ENCODE results near the gene PCDHGA10.
"Not testable (repeated sequence)": the region's sequence is repeated elsewhere in the genome, so short reads cannot be mapped to it uniquely, and the experiment has no call there.

PCDHGA10 gene

GRCh38 chr5:141397756-141398551, 14.8 kb upstream of the PCDHGA10 start, which contains the start of gene PCDHGB5:
TSS of gene PCDHGB5 (plus strand) at chr5:141397947. CDS start at chr5:141398128, 181 bp downstream.
- peak; percentile 82 for TF ChIP-seq CTCF (conservative IDR thresholded peaks at IDR 0.05)

GRCh38 chr5:141398608-141399007, 14.2 kb upstream of the PCDHGA10 start:
- H3K27ac ChIP-seq = no peak overlapping the region
- TF ChIP-seq CTCF (conservative IDR thresholded peaks at IDR 0.05) (no peak), ZFX (IDR thresholded peaks at IDR 0.05) (no peak)

More at GRCh38 chr5:141397756-141398551, 14.8 kb upstream of the PCDHGA10 start, which contains the start of gene PCDHGB5:
- not testable (repeated sequence) for H3K27ac ChIP-seq

GRCh38 chr5:141399555-141400258, 13.1 kb upstream of the PCDHGA10 start:
- no peak overlapping the region for H3K27ac ChIP-seq
- no peak for TF ChIP-seq ZFX (IDR thresholded peaks at IDR 0.05)
- TF ChIP-seq CTCF (conservative IDR thresholded peaks at IDR 0.05) = no peak

- TF ChIP-seq CTCF (conservative IDR thresholded peaks at IDR 0.05) (peak; percentile 80), ZFX (IDR thresholded peaks at IDR 0.05) (no peak)
- H3K27ac ChIP-seq = no peak within 1 kb of the TSS
Measured at GRCh38 chr5:141402553-141403243, 10.1 kb upstream of the PCDHGA10 start, which contains the start of gene PCDHGA9. TSS of gene PCDHGA9 (plus strand) at chr5:141402778. CDS start at chr5:141402953, 175 bp downstream.

GRCh38 chr5:141403387-141403786, 9.4 kb upstream of the PCDHGA10 start:
- TF ChIP-seq ZFX (IDR thresholded peaks at IDR 0.05) = no peak
- no peak for TF ChIP-seq CTCF (conservative IDR thresholded peaks at IDR 0.05)
- no peak overlapping the region for H3K27ac ChIP-seq

GRCh38 chr5:141407790-141408505, 4.8 kb upstream of the PCDHGA10 start, which contains the start of gene PCDHGB6:
TSS of gene PCDHGB6 (plus strand) at chr5:141408021. CDS start at chr5:141408203, 182 bp downstream.
- H3K27ac ChIP-seq = not testable (repeated sequence)
- TF ChIP-seq CTCF (conservative IDR thresholded peaks at IDR 0.05) = peak; percentile 78
